AG08395 (cell line): ENCODE results near the gene ZNF101.

Source experiments
- DNase-seq: peaks from one replicate; pipeline ENCODE4 v3.0.0; 2012; ENCODE audit warnings: mixed read lengths, low spot score

ZNF101 gene

GRCh38 chr19:19668230-19669012 lies at the start of gene ZNF101:
TSS of gene ZNF101 (plus strand) at chr19:19668839. CDS start at chr19:19668964, 125 bp downstream.
- peak; percentile 95 for DNase-seq

- DNase-seq, result no peak
Observed at GRCh38 chr19:19619181-19619848, 49.3 kb upstream of the ZNF101 start.

GRCh38 chr19:19619849-19620210 lies 48.8 kb upstream of the ZNF101 start:
- DNase-seq, result no peak

GRCh38 chr19:19623383-19623782 lies 45.3 kb upstream of the ZNF101 start:
- DNase-seq, result no peak

GRCh38 chr19:19624032-19624570 lies 44.5 kb upstream of the ZNF101 start:
- no peak for DNase-seq

GRCh38 chr19:19626516-19627472 lies 41.8 kb upstream of the ZNF101 start:
- DNase-seq, result no peak

GRCh38 chr19:19627621-19628500 lies 40.8 kb upstream of the ZNF101 start, which contains the start of gene LPAR2:
TSS of gene LPAR2 (minus strand) at chr19:19628220. CDS start at chr19:19627275, 945 bp downstream.
- DNase-seq, result peak; percentile 41

- no peak for DNase-seq
Observed at GRCh38 chr19:19628501-19629134, 40.0 kb upstream of the ZNF101 start.

- no peak for DNase-seq
Observed at GRCh38 chr19:19630062-19630414, 38.6 kb upstream of the ZNF101 start.

GRCh38 chr19:19630426-19630825 lies 38.2 kb upstream of the ZNF101 start:
- DNase-seq, result no peak

GRCh38 chr19:19631346-19631745 lies 37.3 kb upstream of the ZNF101 start:
- no peak for DNase-seq

GRCh38 chr19:19632661-19633060 lies 36.0 kb upstream of the ZNF101 start:
- no peak for DNase-seq

GRCh38 chr19:19633711-19634515 lies 34.7 kb upstream of the ZNF101 start:
- no peak for DNase-seq

- no peak for DNase-seq
Observed at GRCh38 chr19:19634516-19635312, 33.9 kb upstream of the ZNF101 start.

- no peak for DNase-seq
Observed at GRCh38 chr19:19635313-19635702, 33.3 kb upstream of the ZNF101 start.

- DNase-seq, result no peak
Observed at GRCh38 chr19:19636573-19637185, 32.0 kb upstream of the ZNF101 start.

GRCh38 chr19:19637186-19637522 lies 31.5 kb upstream of the ZNF101 start:
- DNase-seq, result no peak

- DNase-seq, result no peak
Observed at GRCh38 chr19:19637523-19638251, 31.0 kb upstream of the ZNF101 start.
